Central memory CD4-positive, alpha-beta T cell (primary cell): Measurements from ENCODE around the gene C1orf216.
"Not testable (repeated sequence)": the region's sequence is repeated elsewhere in the genome, so short reads cannot be mapped to it uniquely, and the experiment has no call there.

Experiments
- DNase-seq: peaks from one replicate; pipeline ENCODE4 v3.0.0; 2022

C1orf216 gene

GRCh38 chr1:35706846-35707600 is 11.7 kb downstream of the C1orf216 start:
- DNase-seq, result peak; percentile 24

- no peak for DNase-seq
These were observed 16.2 kb downstream of the C1orf216 start for GRCh38 chr1:35702508-35702907.

GRCh38 chr1:35699152-35699551 is 19.5 kb downstream of the C1orf216 start:
- DNase-seq, result not testable (repeated sequence)

GRCh38 chr1:35692317-35692716 is 26.4 kb downstream of the C1orf216 start:
- DNase-seq, result no peak

GRCh38 chr1:35691571-35692220 is 27.0 kb downstream of the C1orf216 start:
- no peak for DNase-seq

- DNase-seq, result no peak
These were observed 27.6 kb downstream of the C1orf216 start for GRCh38 chr1:35691080-35691479.

- DNase-seq, result not testable (repeated sequence)
These were observed 28.6 kb downstream of the C1orf216 start for GRCh38 chr1:35690103-35690502.

GRCh38 chr1:35688161-35688560 is 30.5 kb downstream of the C1orf216 start:
- no peak for DNase-seq

- no peak for DNase-seq
These were observed 35.7 kb downstream of the C1orf216 start for GRCh38 chr1:35683012-35683411.

- DNase-seq, result no peak
These were observed 38.4 kb downstream of the C1orf216 start for GRCh38 chr1:35680271-35680670.

GRCh38 chr1:35675773-35676172 is 42.9 kb downstream of the C1orf216 start:
- no peak for DNase-seq

- DNase-seq, result no peak
These were observed 44.6 kb downstream of the C1orf216 start for GRCh38 chr1:35674111-35674510.

- no peak for DNase-seq
These were observed 46.6 kb downstream of the C1orf216 start for GRCh38 chr1:35672116-35672515.

- no peak for DNase-seq
These were observed 50.2 kb downstream of the C1orf216 start for GRCh38 chr1:35668506-35668905.

- DNase-seq, result no peak
These were observed 51.8 kb downstream of the C1orf216 start for GRCh38 chr1:35666916-35667315.

- DNase-seq, result no peak
These were observed 52.5 kb downstream of the C1orf216 start for GRCh38 chr1:35666216-35666615.
